ENCODE data around the gene GPSM1. TPM values are rescaled to one million over a fixed set of nuclear protein-coding genes. Genes with fewer than 3 reads are reported as not detected.
A peak's percentile ranks its signal among the peaks of the same experiment; 100 is the strongest.
"Not testable (repeated sequence)": the region's sequence is repeated elsewhere in the genome, so short reads cannot be mapped to it uniquely, and the experiment has no call there.

Gene GPSM1
- total RNA-seq, 1 experiment from 2014 or later: 6.6 TPM

- no peak for DNase-seq (ENCODE audit: low read depth)
Measured at GRCh38 chr9:136343884-136344269, 16.5 kb downstream of the GPSM1 start.

GRCh38 chr9:136344544-136345280, 17.4 kb downstream of the GPSM1 start:
- DNase-seq (ENCODE audit: low read depth): no peak

GRCh38 chr9:136345281-136346156, 18.2 kb downstream of the GPSM1 start:
- peak; percentile 75 for DNase-seq (ENCODE audit: low read depth)

- no peak for DNase-seq (ENCODE audit: low read depth)
Measured at GRCh38 chr9:136346157-136346481, 18.8 kb downstream of the GPSM1 start.

GRCh38 chr9:136346927-136347465, 19.7 kb downstream of the GPSM1 start:
- DNase-seq (ENCODE audit: low read depth): no peak

GRCh38 chr9:136347472-136348256, 20.3 kb downstream of the GPSM1 start:
- no peak for DNase-seq (ENCODE audit: low read depth)

- no peak for DNase-seq (ENCODE audit: low read depth)
Measured at GRCh38 chr9:136348691-136349090, 21.4 kb downstream of the GPSM1 start.

- no peak for DNase-seq (ENCODE audit: low read depth)
Measured at GRCh38 chr9:136349546-136349945, 22.2 kb downstream of the GPSM1 start.

GRCh38 chr9:136351252-136351800, 24.0 kb downstream of the GPSM1 start:
- DNase-seq (ENCODE audit: low read depth): no peak

- not testable (repeated sequence) for DNase-seq (ENCODE audit: low read depth)
Measured at GRCh38 chr9:136351868-136352267, 24.5 kb downstream of the GPSM1 start.

GRCh38 chr9:136352682-136353081, 25.3 kb downstream of the GPSM1 start:
- DNase-seq (ENCODE audit: low read depth): no peak

GRCh38 chr9:136353088-136353487, 25.7 kb downstream of the GPSM1 start:
- DNase-seq (ENCODE audit: low read depth): no peak

- no peak for DNase-seq (ENCODE audit: low read depth)
Measured at GRCh38 chr9:136353757-136354488, 26.6 kb downstream of the GPSM1 start.

- DNase-seq (ENCODE audit: low read depth): peak; percentile 22
Measured at GRCh38 chr9:136354592-136355085, 27.3 kb downstream of the GPSM1 start.

GRCh38 chr9:136355616-136356557, 28.5 kb downstream of the GPSM1 start:
- DNase-seq (ENCODE audit: low read depth): no peak

- DNase-seq (ENCODE audit: low read depth): no peak
Measured at GRCh38 chr9:136357202-136357725, 29.9 kb downstream of the GPSM1 start.

- DNase-seq (ENCODE audit: low read depth): no peak
Measured at GRCh38 chr9:136358016-136358415, 30.7 kb downstream of the GPSM1 start.

- no peak for DNase-seq (ENCODE audit: low read depth)
Measured at GRCh38 chr9:136358888-136359287, 31.5 kb downstream of the GPSM1 start.

All from RPMI7951 (cell line).